HEK293 (cell line): Measurements from ENCODE around the gene HMG20A.

Experiments
- GLIS1 ChIP-seq: fragments of 450-650 bp; formaldehyde crosslinking; IDR thresholded peaks from 2 replicates; pipeline ENCODE4 v1.5.1; 2016; ENCODE audit warnings: missing biosample characterization, missing genetic modification characterization
- ZFP41 ChIP-seq: fragments of 450-650 bp; formaldehyde crosslinking; IDR thresholded peaks from 2 replicates; pipeline ENCODE4 v1.5.1; 2016; ENCODE audit warnings: missing biosample characterization, missing genetic modification characterization, borderline replicate concordance
- ZNF114 ChIP-seq: fragments of 450-650 bp; formaldehyde crosslinking; IDR thresholded peaks from 2 replicates; pipeline ENCODE4 v1.5.0; 2017; ENCODE audit warnings: missing biosample characterization, missing genetic modification characterization
- ZNF140 ChIP-seq: fragments of 450-650 bp; formaldehyde crosslinking; IDR thresholded peaks from 2 replicates; pipeline ENCODE4 v1.5.1; 2016; ENCODE audit warnings: missing biosample characterization, missing genetic modification characterization
- ZNF157 ChIP-seq: fragments of 450-650 bp; formaldehyde crosslinking; IDR thresholded peaks from 2 replicates; pipeline ENCODE4 v1.5.1; 2016; ENCODE audit warnings: missing biosample characterization, missing genetic modification characterization
- ZNF202 ChIP-seq: fragments of 450-650 bp; formaldehyde crosslinking; IDR thresholded peaks from 2 replicates; pipeline ENCODE4 v1.5.1; 2016; ENCODE audit warnings: missing biosample characterization, missing genetic modification characterization, borderline replicate concordance
- ZNF274 ChIP-seq, 2 experiments: fragments of 200-500 bp in 1 of 2; fragments of 450-650 bp in 1 of 2; sonication (Bioruptor generic) in 1 of 2; formaldehyde crosslinking in 1 of 2; IDR thresholded peaks; 2 replicates each; pipeline versions ENCODE4 v1.5.1 to v1.6.1; 2014 to 2016; ENCODE audit warnings: borderline replicate concordance in 1 of 2, inconsistent platforms in 1 of 2, low read length in 1 of 2, missing biosample characterization in 1 of 2, missing genetic modification characterization in 1 of 2
- ZNF324 ChIP-seq: fragments of 450-650 bp; formaldehyde crosslinking; IDR thresholded peaks from 2 replicates; pipeline ENCODE4 v1.5.1; 2016; ENCODE audit warnings: missing biosample characterization, missing genetic modification characterization
- ZNF501 ChIP-seq: fragments of 450-650 bp; formaldehyde crosslinking; IDR thresholded peaks from 2 replicates; pipeline ENCODE4 v1.5.1; 2016; ENCODE audit warnings: missing biosample characterization, missing genetic modification characterization
- ZNF544 ChIP-seq: fragments of 450-650 bp; formaldehyde crosslinking; IDR thresholded peaks from 2 replicates; pipeline ENCODE4 v1.5.0; 2017; ENCODE audit warnings: missing biosample characterization, missing genetic modification characterization
- TF ChIP-seq, protein P1 (sequence below): fragments of 450-650 bp; formaldehyde crosslinking; IDR thresholded peaks from 2 replicates; pipeline ENCODE4 v1.5.1; 2016; ENCODE audit warnings: missing biosample characterization, missing genetic modification characterization
- TF ChIP-seq, protein P2 (sequence below): fragments of 450-650 bp; formaldehyde crosslinking; IDR thresholded peaks from 2 replicates; pipeline ENCODE4 v1.5.1; 2016; ENCODE audit warnings: missing biosample characterization, missing genetic modification characterization, low read depth

DNA sequence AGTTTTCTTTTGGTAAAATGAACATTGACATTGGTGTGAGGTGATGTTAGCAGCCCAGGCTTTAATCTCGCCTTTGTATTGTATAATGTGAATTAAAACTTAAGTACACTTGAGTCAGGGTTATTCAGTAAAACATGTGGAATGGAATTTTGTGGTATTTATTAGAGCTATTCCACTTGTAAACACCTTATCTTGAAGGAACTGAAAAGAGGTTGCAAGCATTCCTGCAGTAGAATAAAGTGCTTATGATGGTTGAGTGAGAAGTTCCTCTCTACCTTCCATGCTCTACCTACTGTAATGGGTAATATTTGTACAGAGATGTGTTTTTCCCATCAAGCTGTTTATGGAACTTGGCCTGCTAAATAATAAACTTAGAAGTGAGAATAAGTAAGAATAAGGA, 36.1 kb downstream of the HMG20A start:
- no peak for TF ChIP-seq ZNF202 (tag by site-specific recombination)
- no peak for TF ChIP-seq ZNF114 (tag by site-specific recombination)
- no peak for TF ChIP-seq ZFP41 (tag by site-specific recombination)
- TF ChIP-seq ZNF324 (tag by site-specific recombination), result no peak
- TF ChIP-seq ZNF274 (IDR thresholded peaks at IDR 0.05; ENCODE audit: low read length), result no peak
- no peak for TF ChIP-seq ZNF274 (tag by site-specific recombination; IDR thresholded peaks at IDR 0.05; ENCODE audit: borderline replicate concordance)
- TF ChIP-seq ZNF140 (tag by site-specific recombination), result no peak
- TF ChIP-seq ZNF544 (tag by site-specific recombination), result no peak
- TF ChIP-seq, protein P1, sequence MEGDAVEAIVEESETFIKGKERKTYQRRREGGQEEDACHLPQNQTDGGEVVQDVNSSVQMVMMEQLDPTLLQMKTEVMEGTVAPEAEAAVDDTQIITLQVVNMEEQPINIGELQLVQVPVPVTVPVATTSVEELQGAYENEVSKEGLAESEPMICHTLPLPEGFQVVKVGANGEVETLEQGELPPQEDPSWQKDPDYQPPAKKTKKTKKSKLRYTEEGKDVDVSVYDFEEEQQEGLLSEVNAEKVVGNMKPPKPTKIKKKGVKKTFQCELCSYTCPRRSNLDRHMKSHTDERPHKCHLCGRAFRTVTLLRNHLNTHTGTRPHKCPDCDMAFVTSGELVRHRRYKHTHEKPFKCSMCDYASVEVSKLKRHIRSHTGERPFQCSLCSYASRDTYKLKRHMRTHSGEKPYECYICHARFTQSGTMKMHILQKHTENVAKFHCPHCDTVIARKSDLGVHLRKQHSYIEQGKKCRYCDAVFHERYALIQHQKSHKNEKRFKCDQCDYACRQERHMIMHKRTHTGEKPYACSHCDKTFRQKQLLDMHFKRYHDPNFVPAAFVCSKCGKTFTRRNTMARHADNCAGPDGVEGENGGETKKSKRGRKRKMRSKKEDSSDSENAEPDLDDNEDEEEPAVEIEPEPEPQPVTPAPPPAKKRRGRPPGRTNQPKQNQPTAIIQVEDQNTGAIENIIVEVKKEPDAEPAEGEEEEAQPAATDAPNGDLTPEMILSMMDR (tag by site-specific recombination), result no peak
- TF ChIP-seq GLIS1 (tag by site-specific recombination), result no peak
- no peak for TF ChIP-seq ZNF501 (tag by site-specific recombination)
- TF ChIP-seq, protein P2, sequence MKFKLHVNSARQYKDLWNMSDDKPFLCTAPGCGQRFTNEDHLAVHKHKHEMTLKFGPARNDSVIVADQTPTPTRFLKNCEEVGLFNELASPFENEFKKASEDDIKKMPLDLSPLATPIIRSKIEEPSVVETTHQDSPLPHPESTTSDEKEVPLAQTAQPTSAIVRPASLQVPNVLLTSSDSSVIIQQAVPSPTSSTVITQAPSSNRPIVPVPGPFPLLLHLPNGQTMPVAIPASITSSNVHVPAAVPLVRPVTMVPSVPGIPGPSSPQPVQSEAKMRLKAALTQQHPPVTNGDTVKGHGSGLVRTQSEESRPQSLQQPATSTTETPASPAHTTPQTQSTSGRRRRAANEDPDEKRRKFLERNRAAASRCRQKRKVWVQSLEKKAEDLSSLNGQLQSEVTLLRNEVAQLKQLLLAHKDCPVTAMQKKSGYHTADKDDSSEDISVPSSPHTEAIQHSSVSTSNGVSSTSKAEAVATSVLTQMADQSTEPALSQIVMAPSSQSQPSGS (tag by site-specific recombination), result no peak
- no peak for TF ChIP-seq ZNF157 (tag by site-specific recombination)
